Activated CD4-positive, alpha-beta T cell treated with anti-CD3 and anti-CD28 coated beads, Interleukin-10, Interleukin-2, amounts not matched to agents 100 ng/mL and 50 ng/mL, durations not matched to agents 16 hours and 8 hours (primary cell): ENCODE data around the gene PODXL2.
"Not testable (repeated sequence)": the region's sequence is repeated elsewhere in the genome, so short reads cannot be mapped to it uniquely, and the experiment has no call there.

Source experiments
- DNase-seq: peaks from one replicate; pipeline ENCODE4 v3.0.0-alpha.2; 2020

The PODXL2 gene

DNA sequence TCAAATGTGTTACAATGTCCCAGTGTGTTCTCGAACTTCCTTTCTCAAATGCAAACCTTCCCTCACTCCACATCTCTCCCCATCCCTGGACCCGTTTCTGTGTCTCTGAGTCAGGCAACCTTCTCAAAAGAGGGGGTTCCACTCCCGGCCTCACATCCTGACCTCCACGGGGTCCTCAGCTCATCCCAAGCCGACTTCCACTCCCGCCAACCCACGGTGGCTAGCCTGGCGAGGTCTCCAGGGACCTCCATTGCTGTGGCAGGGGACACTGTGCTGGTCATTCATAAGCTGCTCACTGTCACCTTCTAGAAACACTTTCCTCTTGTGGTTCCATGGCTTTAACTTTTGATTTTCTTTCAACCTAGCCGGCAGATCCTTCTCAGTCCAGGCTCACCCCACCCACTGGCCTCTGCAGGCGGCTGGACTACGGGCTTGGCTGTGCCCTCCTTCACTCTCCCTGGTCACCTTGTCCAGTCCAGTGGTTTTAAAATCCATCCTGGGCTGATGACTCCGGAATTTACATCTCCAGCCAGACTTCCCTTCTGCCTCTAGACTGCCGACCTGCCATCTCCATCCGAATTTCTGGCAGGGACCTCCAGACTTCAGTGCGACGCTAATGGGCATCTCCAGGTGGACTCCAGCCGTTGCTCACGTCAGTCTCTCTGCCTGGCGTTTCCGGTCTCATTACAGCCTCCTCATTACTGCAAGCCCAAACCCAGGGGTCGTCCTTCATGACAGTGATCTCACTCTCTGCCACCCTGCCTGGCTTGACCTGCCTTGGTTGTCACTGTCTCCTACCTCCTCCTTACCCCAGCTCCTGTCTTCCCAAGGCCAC, 63.7 kb downstream of the PODXL2 start:
- no peak for DNase-seq

DNA sequence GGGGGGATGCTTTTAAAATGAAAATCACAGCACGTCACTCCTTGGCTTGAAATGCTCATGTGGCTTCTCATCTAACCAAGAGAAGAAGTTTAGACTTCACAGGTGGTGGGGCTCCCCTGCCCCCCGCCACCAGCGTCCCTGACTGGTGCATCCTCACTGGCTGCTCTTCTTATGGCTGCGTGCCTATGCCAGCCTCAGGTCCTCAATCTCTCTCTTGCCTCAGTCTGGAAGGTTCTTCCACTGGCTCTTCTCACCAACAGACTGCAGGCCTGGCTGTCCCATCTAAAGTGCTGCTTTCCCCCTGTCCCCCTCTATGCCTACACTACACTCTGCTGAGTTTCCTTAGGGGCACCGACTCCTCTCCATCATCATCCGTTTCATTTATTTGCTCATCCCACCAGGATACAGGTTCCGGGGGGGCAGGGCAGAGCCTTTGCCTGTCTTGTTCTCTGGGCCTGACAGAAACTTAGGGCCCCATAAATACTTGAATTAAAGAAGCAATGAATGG, 64.4 kb downstream of the PODXL2 start:
- no peak for DNase-seq

DNA sequence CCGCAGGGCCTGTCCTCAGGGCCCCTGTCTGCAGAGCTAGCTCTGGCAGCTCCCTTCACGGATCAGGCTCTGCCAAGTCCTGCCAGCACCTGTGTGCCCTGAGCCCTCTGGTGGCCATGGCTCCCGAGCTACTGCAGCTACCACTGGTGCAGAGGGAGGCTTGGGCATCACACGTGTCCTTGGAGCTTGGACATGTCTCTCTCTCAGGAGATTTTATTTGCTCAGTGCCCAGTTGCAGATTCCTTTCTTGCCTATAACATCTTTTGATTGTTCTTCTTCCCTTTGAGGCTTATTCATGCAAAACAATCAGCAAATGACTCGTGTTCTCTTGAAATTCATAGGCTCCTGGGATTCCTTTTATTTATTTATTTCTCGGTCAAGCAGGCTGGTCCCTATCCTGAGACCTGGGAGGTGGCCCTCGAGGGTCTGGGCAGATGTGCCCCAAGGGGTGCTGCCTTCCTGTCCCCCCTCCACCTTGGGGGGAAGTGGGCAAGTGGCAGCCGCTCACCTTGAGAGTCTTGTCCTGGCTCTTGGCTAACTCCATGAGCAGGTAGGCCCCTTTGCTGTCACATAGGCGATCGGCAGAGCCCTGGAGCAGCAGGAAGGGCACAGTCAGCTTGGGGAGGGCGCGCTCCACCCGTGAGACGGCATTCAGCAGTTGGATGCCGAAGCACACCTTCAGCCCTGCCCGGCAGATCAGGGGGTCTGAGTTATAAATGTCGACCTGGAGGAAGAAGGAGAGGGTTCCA, 65.7 kb downstream of the PODXL2 start:
- peak; percentile 44 for DNase-seq

DNA sequence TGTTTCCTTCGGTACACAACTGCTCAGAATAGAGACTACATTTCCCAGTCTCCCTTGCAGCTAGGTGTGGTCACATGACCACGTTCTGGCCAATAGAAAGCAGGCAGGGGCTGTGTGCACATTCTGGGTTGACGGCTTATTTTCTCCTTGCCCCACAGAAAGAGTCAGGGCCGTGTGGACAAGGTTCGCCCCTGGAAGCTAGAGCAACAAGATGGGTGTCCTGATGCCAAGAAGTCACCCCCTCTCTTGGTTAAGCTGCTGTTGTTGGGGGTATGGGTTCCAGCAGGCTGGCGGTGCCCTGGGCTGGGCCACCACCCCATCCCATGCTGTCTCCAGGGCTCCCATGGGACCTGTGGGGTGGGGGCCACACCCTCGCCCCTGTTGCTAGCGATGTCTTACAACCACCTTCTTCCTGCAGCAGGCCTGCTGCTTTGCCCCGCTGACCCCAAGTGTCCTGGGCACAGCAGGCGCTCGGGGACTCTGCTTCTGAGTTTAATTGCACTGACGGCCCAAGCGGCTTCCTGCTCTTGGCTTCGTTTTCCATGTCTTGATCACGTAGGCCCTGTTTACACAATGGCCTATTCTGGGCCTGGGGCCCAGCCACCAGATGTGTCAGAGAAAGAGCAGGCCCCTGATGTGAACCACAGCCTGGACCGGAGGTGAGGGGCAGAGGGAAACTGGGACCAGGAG, 68.7 kb downstream of the PODXL2 start:
- DNase-seq, result peak; percentile 78

DNA sequence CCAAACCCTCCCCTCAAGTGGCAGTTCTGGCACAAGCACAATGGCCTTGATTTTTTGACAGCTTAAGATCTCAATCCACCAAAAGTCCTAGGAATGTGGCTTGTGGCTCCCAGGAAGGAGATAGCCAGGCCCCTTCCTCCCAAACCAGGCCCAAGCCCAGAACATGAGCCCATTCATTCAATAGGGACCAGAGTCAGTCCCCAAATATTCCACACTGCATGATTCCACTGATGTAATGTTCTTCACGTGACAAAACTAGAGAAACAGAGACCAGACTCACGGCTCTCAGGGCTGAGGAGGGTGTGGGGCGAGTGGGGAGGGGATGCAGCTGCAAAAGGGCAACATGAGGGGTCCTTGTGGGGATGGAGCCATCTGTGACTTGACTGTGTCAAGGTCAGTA, 69.3 kb downstream of the PODXL2 start:
- DNase-seq, result no peak

DNA sequence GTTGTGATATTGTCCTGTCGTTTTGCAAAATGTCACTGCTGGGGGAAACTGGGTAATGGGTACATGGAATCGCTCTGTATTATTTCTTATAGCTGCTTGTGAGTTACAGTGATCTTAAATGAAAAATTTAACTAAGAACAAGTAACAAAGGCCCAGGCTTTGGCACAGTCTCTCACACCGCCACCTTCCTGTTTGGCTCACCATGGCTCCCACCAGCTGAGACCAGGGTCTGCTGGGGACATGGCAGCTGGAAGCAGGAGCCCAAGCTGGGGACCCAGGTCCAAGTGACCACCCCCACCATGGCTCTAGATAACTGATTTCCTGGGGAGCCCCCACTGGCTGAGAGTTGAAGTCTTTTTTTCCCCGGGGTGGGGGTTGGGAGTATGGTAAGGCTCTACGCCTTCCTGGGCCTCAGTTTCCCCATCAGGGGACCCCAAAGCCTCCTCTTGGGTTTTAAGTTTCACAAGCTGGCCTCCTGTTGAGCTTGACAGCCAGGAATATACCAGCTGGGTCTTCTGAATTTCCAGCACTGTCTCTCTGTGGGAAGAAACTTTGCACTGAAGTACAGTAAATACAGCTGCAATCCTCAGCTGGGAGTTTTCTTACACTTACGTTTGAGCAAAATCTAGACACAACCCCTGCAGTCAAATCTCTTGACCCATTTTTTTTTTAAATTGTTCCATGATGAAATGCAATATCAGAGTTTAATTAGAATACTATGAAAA, 69.9 kb downstream of the PODXL2 start:
- no peak for DNase-seq

DNA sequence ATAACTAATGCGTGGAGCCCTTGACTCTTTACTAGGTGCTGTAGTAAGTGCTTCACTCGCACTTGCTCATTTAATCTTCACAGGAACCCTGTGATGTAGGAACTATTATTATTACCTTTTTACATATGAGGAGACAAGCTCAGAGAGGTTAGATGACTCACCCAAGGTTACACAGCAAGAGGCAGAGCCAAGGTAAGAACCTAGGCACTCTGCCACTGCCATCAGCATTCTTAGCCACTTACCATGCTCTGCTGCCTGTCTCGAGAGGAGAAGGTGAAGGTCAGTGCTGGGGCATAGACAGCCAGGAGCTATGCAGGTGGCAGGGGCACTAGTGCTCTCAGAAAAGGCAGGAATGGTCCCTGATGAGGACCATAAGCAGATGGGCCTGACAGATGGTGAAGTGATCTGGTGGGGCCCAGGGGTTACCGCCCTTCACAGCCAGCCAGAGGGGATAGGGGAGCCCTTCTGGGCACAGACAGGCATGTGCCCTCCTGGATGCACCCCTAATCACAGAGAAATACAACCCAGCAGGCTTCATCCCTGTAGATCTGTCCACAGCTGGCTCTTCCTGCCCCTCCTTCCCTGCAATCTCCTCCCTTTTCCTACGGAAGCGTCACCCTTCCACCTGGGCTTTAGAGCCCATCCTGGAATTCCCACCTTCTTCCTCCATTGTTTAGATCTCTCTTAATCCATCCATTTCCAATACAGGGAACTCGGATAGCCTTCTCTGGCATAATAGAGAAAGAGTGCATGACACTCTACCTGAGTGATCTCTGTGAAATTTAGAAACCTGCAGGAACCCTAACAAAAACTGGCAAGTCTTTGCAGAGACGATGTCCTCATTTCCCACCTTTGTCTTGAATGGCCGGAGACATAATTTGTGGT, 70.7 kb downstream of the PODXL2 start:
- DNase-seq, result no peak

DNA sequence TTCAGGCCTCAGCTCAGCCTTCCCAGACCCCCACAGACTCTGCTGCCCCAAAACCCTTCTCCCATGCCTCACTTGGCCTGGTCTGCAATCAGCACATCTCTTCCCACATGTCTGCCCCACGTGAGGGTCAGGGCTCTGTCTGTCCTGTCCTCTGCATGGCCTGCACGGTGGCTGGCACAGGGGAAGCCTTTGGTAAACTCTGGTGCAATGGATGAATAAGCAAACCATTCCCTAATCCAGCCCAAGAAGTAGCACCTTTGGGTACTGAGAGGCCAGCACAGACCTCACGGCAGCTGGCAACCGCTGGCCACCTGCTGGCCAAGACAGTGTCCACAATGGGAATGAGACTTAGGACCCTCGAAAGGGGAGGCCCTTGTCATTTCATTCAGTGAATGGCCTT, 71.4 kb downstream of the PODXL2 start:
- no peak for DNase-seq

DNA sequence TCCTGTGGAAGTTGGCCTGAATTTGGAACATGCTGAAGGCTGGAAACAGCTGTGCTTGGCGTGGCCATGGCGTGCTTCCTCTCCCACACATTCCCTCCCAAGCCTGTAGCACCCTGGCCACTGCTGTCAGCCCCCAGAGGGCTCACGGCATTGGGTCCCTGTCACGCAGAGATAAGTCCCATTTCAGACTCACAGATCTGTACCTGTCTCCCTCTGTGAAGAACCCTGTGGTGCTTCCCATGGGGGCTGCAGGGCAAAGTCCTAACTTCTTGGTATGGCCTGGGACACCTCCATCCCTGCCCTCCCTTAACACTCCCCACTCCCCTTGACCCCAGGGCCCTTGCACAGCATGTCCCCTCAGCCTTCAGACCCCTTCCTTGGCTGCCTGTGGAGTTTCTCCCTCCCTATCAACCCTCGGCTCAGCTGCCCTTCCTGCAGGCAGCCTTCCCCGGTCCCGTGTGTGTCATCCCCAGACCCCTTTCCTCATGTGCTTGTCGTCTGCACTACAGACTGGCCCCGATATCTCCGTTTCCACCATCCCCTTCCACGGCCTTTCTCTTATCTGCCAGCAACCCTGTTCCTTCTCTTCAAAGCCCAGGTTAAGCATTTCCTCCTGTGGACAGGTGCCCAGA, 72.4 kb downstream of the PODXL2 start:
- no peak for DNase-seq

DNA sequence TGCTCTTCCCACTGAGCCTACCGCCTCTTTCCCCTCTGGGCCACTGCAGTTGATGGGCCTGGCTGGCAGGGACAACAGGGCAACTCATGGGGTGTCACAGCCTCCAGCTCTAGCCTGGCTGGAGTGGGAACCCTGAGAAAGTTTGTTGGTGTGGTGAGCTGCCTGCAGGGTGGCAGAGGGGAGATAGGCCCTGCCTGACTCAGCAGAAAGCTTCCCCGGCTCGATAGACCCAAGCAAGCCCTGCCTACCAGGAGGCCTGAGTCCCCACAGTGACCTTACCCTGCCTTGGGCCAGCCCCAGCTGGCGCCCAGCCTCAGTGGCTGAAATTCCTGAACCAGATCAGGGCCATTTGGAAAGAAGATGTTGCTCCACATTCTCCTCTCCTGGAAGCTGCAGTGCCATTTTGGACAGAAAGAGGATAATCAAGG, 73.2 kb downstream of the PODXL2 start:
- no peak for DNase-seq

DNA sequence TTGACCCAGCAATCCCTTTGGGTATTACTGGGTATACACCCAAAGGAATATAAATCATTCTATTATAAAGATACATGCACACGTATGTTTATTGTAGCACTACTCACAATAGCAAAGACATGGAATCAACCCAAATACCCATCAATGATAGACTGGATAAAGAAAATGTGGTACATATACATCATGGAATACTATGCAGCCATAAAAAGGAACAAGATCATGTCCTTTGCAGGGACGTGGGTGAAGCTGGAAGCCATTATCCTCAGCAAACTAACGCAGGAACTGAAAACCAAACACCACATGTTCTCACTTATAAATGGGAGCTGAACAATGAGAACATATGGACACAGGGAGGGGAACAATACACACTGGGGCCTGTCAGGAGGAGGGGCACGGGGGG, 75.9 kb downstream of the PODXL2 start:
- not testable (repeated sequence) for DNase-seq

DNA sequence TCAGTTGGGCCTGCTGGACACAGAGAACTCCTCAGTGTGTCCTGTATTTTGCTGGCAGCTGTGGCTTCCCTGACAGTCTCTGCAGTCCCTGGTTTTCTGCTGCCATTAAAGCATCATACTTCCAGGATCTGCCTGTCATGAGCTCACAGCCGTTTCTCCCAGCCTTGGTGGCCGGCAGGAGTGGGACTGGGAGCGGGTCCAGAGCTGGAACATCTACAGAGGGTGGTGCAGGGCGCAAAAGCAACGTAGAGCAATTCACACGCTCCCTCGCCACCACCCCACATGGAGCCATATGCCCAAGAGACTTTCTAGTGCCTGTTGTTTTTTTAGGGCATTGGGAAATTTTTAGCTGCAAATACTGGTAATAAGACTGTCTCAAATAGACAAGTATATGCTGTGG, 77.3 kb downstream of the PODXL2 start:
- DNase-seq, result no peak

DNA sequence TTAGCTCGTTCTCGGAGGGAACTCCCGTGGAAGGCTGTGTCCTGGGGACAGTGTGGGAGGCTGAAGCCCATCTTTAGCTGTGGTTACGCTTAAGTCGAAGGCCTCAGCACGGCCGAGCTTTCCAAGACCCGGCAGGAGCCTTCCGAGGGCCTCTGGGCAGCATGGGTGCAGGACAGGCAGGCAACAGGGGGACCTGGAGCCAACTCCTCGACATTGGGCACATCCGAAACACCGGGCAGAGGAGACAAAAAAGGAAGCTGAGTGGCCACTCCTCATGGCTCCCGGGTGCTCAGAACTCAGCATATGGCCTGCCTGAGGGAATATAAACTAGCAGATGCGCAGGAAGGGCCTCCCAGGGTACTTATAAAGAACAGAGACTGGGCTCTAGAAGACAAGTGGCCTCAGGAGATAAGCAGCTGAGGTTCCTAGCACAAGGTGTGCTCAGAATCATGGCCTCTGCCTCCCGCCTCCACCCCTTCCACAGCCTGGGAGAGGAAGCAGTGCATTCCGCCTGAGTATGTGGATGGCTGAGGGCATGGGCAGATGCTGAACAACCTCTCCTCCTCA, 77.9 kb downstream of the PODXL2 start:
- no peak for DNase-seq

DNA sequence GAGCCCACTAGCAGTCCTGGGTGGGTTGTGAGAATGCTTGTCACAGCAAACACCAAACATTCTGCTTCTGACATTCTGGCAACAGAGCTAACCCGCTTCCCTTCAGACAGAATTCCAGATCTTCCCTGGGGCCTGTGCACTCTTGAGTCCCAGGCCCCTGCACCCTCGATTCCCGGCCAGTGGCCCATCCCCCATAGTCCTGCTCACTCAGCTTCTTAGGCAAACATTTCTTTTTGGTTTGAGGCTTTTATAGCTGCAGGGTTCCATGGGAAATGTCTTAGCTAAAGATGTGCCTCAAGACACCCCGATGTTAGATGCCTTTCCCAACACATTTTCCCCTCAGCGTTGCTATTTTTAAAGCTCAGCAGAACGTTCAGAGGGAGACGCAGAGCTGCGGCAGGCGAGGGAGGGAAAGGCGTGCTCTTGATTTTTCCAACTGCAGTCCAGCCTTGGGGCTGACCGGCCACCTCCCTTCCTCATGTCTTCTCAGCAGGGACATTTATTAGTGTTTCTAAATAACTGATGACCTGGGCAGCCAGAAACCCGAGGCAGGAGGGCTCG, 78.9 kb downstream of the PODXL2 start:
- no peak for DNase-seq

DNA sequence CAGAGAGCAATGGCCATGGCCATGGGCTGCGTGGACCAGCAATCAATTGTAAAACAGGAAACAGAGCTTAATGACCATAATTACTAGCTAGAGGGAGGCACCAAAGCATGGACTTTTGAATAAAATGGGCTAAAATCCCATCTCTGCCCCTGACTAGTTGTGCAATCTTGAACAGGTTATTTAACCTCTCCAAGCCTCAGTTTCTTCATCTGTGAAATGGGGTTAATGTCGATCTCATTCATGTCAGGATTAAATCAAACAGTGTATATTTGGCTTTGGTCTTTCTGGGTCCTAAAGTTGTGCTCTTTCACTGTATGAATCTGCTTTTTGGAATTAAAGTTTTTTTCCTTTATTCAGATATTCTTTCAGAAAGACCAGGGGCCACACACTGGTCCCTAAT, 79.9 kb downstream of the PODXL2 start:
- DNase-seq, result no peak

DNA sequence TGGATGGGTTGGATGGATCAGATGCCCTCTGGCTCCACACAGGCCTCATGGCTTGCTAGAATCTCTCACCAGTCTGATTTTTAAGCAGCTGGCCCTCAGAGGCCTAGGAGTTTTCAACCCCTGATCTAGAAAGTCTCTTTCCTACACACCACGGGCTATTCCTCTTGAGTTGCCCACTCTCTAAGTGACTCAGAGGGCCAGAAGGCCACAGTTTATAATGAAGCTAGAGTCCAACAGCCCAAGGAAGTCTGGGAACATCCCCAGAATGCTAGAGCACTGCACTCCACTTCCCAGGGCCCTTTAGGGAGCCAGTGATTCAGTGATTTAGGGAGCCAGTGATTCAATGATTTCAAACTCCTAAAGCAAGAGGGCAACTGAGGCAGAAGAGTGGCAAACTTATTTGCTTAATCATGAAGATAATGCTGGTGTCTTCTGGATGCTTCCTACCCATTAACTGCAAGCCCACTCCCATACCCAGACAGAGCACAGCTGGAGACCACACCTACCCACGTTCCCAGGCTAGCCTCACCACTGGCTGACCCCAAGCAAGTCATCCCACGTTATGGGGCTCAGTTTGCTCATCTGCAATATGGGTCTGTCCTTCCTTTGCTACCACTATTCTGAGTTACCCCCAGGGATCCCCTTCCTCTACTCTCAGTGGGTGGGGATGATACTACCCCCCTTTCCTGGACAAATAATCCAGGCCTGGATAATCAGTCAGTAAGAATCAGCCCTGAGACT, 80.5 kb downstream of the PODXL2 start:
- no peak for DNase-seq

DNA sequence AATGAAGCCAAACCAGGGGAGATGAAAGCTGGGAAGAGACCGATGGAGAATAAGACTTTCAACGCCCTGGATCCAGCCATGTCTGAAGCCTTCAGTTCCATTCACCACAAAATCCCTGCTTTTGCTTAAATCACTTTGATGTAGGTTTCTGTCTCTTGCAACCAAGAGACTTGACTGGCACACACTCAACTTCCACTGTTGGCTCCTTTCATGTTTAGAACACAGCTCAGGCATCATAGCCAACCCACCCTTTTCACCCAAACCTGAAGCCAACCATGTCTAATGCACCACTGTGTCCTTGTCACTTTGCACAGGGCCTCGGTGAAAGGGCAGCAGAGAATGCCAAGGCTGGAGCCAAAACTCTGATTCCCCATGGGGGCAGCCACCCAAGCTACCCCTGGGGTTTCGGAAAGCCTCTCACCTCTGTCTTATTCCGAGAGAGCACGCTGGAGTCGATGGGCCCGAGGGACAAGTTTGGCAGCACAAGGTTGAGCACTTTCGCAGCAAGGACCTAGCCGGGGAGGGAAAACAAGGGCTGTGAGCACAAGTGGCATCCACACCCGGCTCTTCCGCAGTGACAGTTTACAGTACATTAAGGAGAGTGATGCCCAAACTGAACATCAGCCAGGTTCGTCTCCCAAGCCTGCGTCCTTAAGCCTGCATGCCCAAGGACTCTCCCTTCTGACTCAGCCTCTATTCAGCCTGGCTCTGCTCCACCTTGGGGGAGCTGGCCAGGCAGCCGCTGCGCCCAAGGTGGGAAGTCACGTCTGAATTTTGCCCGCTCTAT, 81.4 kb downstream of the PODXL2 start:
- DNase-seq, result no peak

DNA sequence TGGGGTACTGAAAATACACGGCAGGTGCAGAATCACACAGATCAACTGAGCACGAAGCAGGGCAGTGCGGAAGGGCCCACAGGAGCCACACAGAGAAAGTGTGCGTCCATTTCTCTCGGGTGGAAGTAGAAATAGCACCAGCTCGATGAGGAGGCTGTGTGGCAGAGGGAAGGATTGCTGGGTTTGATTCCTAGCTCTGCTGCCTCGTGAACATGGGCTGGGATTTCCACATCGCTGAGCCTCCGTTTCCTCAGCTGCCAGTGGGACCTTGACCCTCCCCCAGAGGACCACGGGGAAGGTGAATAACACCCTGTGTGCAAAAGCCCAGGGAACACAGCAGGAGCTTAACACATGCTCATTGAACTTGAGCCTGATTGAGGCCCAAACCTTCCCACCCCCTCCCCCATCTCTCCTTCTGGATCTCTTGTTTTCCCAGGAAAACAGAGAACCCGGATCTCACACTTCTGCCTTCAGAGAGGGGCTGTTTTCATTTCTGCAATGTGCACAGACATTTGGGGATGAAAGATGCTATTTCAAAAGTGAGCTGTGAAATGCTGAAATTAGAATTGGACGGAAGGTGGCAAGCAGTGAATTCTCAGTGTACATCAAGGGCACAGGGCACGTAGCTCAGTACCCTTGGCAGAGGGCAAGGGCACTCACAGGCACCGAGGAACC, 82.2 kb downstream of the PODXL2 start:
- no peak for DNase-seq
